ENCODE results near the gene PRSS37. TPM values are rescaled to one million over a fixed set of nuclear protein-coding genes. Genes with fewer than 3 reads are reported as not detected.

PRSS37 gene
- total RNA-seq, 1 experiment from 2014 or later: not detected

DNA sequence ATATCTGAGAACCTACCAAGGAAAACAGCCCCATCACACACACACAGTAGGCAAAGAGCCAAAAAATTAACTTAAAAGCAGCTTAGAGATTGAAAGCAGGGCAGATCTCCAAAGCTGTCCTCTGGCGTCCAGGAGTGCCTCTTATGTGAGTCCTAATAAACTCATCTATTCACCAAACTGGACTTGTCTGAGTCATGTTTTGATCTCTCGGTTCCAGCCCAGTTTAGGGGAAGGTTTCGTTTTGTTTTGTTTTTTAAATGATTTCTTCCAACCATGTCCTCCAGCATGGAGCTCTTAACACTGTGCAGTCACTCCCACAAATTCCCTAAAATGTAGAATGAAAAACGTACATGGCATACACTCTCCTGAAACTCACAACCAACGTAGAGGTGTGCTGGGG, 6.7 kb upstream of the PRSS37 start:
- BruUV-seq (replicated peaks): no TSS peak
- CTCF ChIA-PET: no interaction called here

DNA sequence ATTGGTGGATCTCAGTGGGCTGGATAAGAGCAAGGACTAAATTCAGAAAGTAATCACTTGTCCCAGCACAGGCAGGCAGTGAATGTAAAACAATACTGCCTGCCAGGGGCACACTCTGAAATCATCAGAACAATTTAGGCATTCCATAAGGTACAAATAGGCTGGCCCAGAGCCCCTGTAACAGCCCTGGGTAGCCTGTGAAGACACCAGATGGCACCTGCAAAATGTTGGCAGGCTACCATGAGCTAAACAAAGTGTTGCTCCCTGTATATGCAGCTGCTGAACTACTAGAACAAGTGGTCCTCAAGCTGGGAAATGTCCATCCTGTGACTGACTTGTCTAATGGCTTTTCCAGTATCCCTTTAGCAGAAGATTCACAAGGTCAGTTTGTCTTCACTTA, 3.0 kb upstream of the PRSS37 start:
- no peaks in the 10 kb centered on the region for H3K27me3 ChIP-seq (replicated peaks; ENCODE audit: control insufficient read depth, insufficient read depth, low read length)
- Mint-ChIP-seq H3K9me3 (ENCODE audit: unreplicated experiment) (no peaks in the 10 kb centered on the region), H3K4me1 (ENCODE audit: low read depth, unreplicated experiment) (no peaks in the 10 kb centered on the region), H3K4me3 (ENCODE audit: unreplicated experiment) (no peak overlapping the region), H3K27me3 (ENCODE audit: insufficient read depth, unreplicated experiment) (no peaks in the 10 kb centered on the region), H3K27ac (ENCODE audit: unreplicated experiment) (no peak overlapping the region), H3K36me3 (ENCODE audit: insufficient read depth, unreplicated experiment) (no peaks in the 10 kb centered on the region)
- TF ChIP-seq, protein P1, sequence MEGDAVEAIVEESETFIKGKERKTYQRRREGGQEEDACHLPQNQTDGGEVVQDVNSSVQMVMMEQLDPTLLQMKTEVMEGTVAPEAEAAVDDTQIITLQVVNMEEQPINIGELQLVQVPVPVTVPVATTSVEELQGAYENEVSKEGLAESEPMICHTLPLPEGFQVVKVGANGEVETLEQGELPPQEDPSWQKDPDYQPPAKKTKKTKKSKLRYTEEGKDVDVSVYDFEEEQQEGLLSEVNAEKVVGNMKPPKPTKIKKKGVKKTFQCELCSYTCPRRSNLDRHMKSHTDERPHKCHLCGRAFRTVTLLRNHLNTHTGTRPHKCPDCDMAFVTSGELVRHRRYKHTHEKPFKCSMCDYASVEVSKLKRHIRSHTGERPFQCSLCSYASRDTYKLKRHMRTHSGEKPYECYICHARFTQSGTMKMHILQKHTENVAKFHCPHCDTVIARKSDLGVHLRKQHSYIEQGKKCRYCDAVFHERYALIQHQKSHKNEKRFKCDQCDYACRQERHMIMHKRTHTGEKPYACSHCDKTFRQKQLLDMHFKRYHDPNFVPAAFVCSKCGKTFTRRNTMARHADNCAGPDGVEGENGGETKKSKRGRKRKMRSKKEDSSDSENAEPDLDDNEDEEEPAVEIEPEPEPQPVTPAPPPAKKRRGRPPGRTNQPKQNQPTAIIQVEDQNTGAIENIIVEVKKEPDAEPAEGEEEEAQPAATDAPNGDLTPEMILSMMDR (IDR thresholded peaks at IDR 0.05; ENCODE audit: insufficient read depth in 1 of 2, low read depth in 1 of 2, low read length in 1 of 2, severe bottlenecking in 1 of 2, unreplicated experiment in 1 of 2): no peak
- ChIA-PET CTCF (no interaction called here), POLR2A (no interaction called here)
- intact Hi-C loops (cut with micrococcal nuclease; ENCODE audit: unreplicated experiment): no loop called here
- H3K4me3 ChIP-seq (ENCODE audit: low read depth, low read length): no peak overlapping the region
- no TSS peak for BruUV-seq (replicated peaks)
- no peaks in the 10 kb centered on the region for H3K4me1 ChIP-seq
- no peaks in the 10 kb centered on the region for H3K36me3 ChIP-seq (ENCODE audit: control insufficient read depth, insufficient read depth, low read length)
- no peak for DNase-seq
- H3K9me3 ChIP-seq: no peaks in the 10 kb centered on the region

More for the DNA sequence above, 6.7 kb upstream of the PRSS37 start:
- no peak overlapping the region for H3K4me3 ChIP-seq (ENCODE audit: low read depth, low read length)
- H3K36me3 Mint-ChIP-seq (ENCODE audit: insufficient read depth, unreplicated experiment): no peaks in the 10 kb centered on the region
- H3K27me3 Mint-ChIP-seq (ENCODE audit: insufficient read depth, unreplicated experiment): no peaks in the 10 kb centered on the region
- no peaks in the 10 kb centered on the region for H3K4me1 Mint-ChIP-seq (ENCODE audit: low read depth, unreplicated experiment)
- POLR2A ChIA-PET: no interaction called here
- no peaks in the 10 kb centered on the region for H3K27me3 ChIP-seq (replicated peaks; ENCODE audit: control insufficient read depth, insufficient read depth, low read length)
- H3K9me3 ChIP-seq: no peaks in the 10 kb centered on the region
- no peaks in the 10 kb centered on the region for H3K9me3 Mint-ChIP-seq (ENCODE audit: unreplicated experiment)
- no peak for DNase-seq
- no peak overlapping the region for H3K27ac Mint-ChIP-seq (ENCODE audit: unreplicated experiment)
- no peak overlapping the region for H3K4me3 Mint-ChIP-seq (ENCODE audit: unreplicated experiment)
- TF ChIP-seq, protein P1 (IDR thresholded peaks at IDR 0.05; ENCODE audit: insufficient read depth in 1 of 2, low read depth in 1 of 2, low read length in 1 of 2, severe bottlenecking in 1 of 2, unreplicated experiment in 1 of 2): no peak
- H3K36me3 ChIP-seq (ENCODE audit: control insufficient read depth, insufficient read depth, low read length): no peaks in the 10 kb centered on the region
- intact Hi-C loops (cut with micrococcal nuclease; ENCODE audit: unreplicated experiment): no loop called here
- no peaks in the 10 kb centered on the region for H3K4me1 ChIP-seq

DNA sequence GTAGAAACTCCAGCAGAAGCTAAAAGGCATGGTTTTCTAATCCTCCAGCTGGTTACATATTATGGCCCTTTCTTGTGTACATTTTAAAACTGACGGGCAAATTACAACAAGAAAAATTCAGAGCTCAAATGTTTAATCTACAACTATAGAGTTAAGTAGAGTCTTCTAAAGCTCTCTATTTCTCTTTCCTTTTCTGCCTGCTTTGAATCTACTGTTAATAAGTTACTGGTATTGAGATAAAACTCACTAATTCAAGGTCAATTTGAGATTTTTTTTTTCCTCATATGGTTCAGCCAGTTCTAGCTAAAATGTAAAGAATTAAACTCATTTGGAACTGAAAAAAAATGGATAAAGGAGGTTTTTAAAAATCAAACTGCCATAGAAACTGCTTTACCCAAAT, 1.6 kb upstream of the PRSS37 start:
- no peaks in the 10 kb centered on the region for H3K27me3 ChIP-seq (replicated peaks; ENCODE audit: control insufficient read depth, insufficient read depth, low read length)
- no TSS peak for BruUV-seq (replicated peaks)
- intact Hi-C loops (cut with micrococcal nuclease; ENCODE audit: unreplicated experiment): no loop called here
- no peaks in the 10 kb centered on the region for H3K36me3 ChIP-seq (ENCODE audit: control insufficient read depth, insufficient read depth, low read length)
- no peak for DNase-seq
- H3K4me1 ChIP-seq: no peaks in the 10 kb centered on the region
- Mint-ChIP-seq H3K4me1 (ENCODE audit: low read depth, unreplicated experiment) (no peaks in the 10 kb centered on the region), H3K4me3 (ENCODE audit: unreplicated experiment) (no peak overlapping the region), H3K27me3 (ENCODE audit: insufficient read depth, unreplicated experiment) (no peaks in the 10 kb centered on the region), H3K36me3 (ENCODE audit: insufficient read depth, unreplicated experiment) (no peaks in the 10 kb centered on the region), H3K27ac (ENCODE audit: unreplicated experiment) (no peak overlapping the region), H3K9me3 (ENCODE audit: unreplicated experiment) (no peaks in the 10 kb centered on the region)
- TF ChIP-seq, protein P1 (IDR thresholded peaks at IDR 0.05; ENCODE audit: insufficient read depth in 1 of 2, low read depth in 1 of 2, low read length in 1 of 2, severe bottlenecking in 1 of 2, unreplicated experiment in 1 of 2): no peak
- ChIA-PET CTCF (no interaction called here), POLR2A (no interaction called here)
- no peak overlapping the region for H3K4me3 ChIP-seq (ENCODE audit: low read depth, low read length)
- no peaks in the 10 kb centered on the region for H3K9me3 ChIP-seq
